GM20431 (cell line): ENCODE data around the gene TST.

Source experiments
- in situ Hi-C: fragments of 300-500 bp; cut with MseI, MboI; formaldehyde crosslinking; loops from one replicate; pipeline ENCODE4 v1.15.0; 2020; ENCODE audit warnings: low sequenced_read_pairs; ENCODE audit not compliant: unreplicated experiment

TST gene

DNA sequence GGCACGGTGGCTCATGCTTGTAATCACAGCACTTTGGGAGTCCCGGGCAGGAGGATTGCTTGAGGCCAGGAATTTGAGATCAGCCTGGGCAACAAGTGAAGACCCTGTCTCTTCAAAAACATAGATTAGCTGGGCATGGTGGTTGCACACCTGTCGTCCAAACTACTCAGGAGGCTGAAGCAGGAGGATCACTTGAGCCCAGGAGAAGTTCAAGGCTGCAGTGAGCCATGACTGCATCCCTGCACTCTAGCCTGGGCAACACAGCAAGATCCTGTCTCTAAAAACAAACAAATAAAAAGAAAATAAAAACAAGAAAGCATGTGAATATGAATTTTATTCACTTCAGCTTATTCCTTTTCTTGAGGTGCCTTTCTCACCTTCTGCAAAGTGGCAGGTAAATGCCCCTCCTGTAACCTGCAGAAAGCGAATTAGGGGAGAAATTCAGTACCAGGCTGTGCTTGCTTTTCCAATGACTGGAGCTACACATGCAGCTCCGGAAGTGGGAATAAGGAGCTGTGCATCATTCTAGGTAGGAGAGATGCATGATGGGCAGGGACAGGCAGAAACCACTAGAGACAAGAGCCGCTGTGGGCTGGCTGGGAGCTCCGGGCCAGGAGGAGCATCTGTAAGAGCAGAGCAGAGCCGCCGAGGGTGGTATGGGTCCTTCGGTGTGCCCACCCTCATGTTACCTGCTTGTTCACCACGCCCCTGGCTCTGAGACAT, 17.6 kb upstream of the TST start:
- in situ Hi-C loops: no loop called here

DNA sequence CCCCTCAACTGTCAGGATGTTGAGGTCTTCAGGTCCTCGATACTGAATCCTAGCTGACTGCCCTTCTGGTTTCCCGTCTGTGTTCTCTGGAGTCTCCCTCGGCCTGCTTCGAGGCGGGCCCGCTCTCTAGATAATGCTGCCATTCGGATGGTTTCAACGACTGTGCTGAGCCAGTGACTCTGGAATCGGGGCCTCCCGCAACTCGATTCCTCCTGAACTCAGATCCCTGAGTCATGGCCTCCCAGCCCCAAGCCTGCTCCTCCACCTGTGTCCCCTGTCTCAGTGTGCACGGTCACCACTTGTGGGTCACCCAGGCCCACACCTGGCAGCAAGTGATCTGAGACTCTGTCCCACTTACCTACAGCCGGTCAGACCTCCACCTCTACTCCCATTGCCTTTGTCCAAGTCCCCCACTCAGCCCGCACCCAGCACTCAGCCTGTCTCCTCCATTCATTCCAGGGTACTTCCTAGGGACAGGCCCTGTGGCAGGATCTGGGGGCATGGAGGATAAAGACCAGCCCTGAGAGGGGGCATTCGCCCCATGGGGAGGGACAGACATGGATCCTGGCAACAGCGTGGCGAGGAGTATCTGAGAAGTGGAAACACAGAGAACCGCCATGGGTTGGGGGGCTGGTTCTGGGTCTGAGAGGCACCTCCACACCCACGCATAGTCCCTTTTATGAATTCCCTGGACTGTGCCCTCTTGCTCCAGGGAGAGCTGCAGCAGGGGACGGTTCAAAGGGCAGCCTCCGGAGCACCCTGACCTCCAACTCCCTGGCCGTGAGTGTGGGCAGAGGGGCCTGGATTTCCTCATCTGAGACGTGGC, 14.6 kb upstream of the TST start:
- in situ Hi-C loops: no loop called here

DNA sequence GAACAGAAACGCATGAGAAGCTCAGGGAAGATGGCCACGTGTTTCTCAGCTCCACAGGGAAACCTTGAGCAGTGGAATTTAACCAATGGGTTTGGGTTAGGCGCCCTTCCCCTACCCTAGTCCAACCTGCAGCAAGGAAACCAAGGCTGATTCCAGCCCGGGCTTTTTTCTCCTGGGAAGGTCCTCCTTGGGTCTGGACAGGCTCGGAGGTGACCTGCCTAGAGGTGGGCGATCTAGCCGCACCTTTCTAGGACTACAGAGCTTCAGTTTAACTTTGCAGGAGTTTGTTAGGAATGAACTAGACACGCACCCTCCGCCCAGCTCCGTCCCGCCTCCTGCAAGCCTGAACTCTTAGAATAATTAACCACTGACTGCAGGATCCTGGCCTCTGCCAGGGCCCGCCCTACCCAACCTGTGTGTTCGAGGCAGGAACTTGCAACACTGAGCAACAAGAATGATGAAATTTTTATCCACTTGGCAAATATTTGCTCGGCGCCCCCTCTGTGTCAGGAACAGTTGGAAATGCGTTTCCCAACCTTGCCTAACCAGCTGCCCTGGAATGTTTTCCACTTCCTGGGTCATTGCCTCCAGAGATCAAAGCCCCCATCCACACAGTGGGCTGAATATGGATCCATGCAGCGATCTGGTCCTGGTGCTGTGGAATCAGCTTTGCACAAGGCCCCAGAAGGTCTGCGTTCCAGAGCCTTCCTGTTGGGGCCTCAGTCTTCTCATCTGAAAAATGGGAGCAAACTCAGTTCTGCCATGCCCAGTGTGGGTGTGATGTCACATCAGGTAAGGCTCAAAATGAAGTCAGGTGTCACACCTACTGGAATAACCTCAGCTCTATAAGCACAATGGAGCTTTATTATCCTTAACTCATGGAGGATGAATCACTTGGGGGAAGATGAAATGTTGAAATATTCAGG, 13.6 kb upstream of the TST start:
- in situ Hi-C loops: no loop called here

DNA sequence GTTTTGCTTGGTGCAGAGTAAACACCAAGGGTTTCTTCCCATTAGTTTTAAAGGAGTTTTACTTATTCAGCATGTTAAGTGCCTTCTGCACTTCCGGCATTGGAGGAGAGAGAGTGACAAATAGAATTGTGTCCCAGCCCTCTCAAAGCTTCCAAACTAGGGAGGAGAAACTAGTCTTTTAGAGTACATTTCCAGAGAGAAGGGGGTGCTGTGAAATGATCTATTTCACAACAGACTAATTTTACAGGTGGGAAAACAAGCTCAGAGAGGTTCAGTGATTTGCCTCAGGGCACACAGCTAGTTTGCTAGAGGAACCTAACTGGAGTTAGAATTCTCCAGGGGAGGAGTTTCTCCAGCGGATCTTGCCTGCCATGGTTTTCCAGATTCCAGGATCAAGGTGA, 12.9 kb upstream of the TST start:
- in situ Hi-C loops: no loop called here

DNA sequence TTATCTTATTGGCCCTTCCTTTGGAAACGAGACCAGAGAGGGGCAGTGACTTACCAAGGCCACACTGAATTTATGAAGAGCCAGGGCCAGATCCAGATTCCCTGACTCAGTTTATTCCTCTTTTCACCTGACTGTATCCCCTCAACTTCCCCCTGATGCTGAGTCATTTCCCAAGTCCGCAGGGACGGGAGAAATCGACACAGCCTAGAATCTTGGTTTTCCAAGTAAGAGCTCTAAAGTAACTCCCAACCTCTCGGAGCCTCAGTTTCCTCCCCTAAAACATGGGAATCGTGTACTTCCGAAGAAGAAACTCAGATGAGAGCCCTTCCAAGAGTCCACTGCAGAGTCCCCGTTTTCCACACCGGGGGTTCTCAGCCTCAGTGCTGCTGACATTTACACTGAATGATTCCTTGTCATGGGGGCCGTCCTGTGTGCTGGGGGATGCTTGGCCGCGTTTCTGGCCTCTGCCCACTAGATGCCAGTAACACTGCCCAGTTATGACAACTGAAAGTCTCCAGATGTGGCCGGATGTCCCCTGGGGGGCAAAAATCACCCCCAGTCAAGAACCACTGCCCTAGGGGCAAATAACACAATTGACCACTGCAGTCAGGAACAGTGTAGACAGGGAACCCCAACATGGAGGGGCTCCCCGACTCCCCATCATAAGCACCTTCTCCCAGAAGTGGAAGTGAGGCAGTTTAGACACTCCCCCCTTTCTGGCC, 11.5 kb upstream of the TST start:
- in situ Hi-C loops: no loop called here

DNA sequence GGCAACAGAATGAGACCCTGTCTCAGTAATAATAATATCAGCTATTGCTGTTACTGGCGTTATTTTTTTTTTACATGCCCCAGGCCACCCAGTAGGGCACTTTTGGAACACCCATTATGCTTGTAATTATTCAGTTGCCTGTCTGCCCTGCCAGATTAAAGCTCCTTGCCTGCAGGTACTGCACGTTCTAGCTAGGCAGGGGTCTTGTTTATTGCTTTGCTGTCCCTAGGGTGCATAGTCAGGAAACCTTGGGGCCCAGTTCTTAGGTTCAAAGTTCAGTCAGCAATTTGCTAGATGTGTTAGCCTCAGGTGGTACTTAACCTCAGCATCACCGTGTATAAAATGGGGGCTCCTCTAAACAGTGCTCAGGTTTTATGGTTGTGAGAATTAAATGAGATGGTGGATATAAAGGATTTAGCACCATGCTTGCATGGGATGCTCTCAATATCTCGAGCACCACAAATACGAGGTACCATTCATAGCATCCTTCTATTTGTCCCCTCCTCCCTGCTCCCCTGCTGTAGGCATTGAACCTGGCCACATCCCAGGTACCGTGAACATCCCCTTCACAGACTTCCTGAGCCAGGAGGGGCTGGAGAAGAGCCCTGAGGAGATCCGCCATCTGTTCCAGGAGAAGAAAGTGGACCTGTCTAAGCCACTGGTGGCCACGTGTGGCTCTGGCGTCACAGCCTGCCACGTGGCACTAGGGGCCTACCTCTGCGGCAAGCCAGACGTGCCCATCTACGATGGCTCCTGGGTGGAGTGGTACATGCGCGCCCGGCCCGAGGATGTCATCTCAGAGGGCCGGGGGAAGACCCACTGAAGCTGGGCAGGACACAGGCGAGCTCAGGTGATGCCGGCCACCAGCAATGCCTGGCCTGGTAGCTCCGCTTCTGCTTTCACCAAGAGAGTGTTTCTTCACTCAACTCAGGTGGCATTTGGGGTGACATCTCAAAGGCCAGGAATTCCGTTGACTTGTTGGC, 9.7 kb upstream of the TST start:
- in situ Hi-C loops: no loop called here

DNA sequence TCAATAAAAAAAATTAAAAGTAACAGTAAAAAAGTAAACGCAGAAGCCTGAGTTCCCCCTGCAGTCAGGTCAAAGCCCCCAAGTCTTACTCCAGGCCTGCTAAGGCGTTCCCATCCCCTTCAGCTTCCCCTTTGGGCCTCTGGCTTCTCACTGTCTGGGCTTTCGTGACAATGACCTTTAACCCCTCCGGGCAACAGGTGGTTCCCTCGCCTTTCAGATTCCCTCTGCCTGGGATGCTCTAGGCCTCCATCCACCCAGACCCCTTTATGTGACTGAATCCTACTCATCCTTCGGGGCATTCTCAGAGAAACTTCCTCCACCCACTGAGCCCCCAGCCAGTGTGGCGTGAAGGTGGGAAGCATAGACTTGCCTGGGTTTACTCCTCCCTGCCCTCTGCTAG, 8.3 kb upstream of the TST start:
- in situ Hi-C loops: no loop called here

DNA sequence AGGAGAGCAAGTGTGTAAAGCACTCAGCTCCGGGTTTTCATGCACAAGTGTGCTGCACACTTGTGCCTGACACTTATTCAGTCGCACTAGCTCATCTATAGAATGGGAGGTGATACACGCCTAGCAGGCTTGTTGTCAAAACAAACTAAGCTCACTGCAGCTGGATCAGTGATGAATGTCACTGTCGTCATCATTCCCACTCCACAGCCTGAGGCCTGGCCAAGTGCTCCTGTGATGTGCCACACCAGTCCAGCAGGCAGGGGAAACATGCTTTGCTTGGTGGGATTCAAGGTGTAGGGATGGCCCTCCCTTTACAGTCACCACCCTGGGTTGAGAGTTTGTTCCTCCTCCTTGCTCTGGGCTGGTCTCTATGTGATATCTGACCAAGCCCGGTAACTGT, 7.1 kb upstream of the TST start:
- in situ Hi-C loops: no loop called here

DNA sequence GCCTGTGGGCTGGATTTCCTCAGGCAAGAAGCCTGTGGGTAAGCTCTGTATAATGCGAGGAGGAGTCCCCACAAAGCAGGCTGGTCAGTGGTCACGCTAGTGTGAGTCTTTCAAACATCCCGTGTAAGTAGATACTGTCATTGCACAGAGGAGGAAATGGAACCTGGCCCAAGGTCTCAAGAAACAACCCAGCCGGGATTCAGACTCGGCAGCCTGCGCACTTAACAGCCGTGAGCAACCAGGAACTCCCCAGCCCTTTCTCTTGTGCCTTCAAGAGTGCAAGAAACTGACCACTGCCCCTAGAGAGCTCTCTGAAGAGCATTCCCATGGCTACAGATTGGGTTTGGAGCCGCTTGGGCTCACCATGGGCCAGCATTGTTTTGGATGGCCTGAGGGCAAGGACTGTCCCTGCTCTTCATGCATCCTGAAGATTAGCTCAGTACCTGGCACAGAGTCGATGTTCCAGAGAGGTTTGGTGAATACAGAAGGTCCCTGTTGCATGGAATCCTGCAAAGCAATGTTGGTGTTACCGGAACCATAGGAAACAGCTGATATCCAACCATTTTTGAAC, 6.3 kb upstream of the TST start:
- in situ Hi-C loops: no loop called here

DNA sequence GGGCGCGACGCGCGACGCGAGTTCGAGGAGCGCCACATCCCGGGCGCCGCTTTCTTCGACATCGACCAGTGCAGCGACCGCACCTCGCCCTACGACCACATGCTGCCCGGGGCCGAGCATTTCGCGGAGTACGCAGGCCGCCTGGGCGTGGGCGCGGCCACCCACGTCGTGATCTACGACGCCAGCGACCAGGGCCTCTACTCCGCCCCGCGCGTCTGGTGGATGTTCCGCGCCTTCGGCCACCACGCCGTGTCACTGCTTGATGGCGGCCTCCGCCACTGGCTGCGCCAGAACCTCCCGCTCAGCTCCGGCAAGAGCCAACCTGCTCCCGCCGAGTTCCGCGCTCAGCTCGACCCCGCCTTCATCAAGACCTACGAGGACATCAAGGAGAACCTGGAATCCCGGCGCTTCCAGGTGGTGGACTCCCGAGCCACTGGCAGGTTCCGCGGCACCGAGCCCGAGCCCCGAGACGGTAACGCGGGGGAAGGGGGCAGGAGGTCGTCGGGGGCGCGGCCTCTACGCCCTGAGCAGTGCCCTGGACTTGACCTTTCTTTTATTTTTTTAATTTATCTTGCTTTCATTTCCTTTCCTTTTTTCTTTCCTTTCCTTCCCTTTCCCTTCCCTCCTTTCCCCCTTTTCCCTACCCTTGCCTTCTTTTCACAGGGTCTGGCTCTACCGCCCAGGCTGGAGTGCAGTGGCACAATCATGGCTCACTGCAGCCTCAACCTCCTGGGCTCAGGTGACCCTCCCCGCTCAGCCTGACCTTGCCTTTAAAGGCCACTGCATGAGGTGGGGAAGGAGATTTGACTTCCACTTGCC, 5.3 kb upstream of the TST start:
- in situ Hi-C loops: loop anchor here (25.0 kb wide), 1 partner anchor 487 kb away; the partner anchor contains the start of gene EIF3D

DNA sequence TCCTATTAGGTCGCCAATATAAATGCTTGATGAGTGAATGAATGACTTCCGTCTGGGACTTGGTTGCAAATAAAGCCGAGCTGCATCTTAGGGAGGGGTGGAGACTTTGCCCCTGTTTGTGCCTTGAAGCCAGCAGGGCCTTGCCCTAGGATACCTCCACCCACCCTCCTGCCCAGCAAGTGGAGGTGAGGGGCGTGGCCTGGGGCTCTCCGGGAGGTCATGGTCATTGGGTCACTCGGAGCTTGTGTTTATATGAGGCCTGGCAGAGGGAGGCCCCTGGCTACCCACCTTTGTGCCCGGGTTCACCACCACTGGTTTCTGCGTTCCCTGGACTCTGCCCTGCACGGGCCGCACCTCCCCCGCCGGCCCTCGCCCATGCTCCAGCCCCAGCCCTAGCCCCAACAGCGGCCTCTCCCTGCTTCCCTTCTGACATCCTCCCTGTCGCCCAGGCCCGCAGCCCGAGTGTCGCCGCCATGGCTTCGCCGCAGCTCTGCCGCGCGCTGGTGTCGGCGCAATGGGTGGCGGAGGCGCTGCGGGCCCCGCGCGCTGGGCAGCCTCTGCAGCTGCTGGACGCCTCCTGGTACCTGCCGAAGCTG, 4.6 kb upstream of the TST start:
- in situ Hi-C loops: loop anchor here (25.0 kb wide), 1 partner anchor 487 kb away; the partner anchor contains the start of gene EIF3D

DNA sequence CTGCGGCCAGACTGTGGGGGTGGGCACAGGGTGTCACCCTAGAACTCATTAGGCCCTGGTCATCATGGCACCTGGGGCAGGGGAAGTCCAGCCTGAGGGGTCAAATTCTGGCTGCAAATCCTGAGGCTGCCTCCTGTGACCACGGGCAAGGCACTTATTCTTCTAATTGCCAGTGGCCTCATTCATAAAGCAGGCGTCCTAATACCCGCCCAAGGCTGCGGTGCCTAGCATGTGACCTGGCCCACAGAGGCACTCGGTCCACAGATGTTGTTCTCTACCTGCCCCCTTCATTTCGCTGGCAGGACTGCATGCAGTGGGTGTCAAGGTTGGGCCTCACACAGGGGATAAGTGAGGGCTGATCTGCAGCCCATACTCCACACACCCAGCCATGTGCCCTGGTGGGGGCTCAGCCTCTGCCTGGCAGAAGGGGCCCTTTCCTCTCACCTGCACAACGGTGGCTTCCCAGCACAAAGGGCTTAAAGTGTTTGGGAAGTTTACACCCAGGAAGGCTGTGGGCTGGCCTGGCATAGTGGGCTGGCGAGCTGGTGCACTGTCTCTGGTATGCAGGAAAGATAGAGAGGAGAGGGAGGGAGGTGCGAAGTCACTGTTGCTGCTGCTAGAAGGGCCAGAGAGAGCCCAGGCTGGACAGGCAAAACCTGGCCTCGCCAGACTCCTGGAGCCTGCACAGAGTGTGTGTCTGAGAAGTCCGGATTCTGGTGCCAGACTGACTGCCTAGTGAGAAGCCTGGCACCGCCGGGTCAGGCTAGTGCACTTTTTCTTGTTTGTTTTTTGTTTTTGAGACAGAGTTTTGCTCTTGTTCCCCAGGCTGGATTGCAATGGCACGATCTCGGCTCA, 3.5 kb upstream of the TST start:
- in situ Hi-C loops: loop anchor here (25.0 kb wide), 1 partner anchor 485 kb away; the partner anchor contains the start of gene EIF3D

DNA sequence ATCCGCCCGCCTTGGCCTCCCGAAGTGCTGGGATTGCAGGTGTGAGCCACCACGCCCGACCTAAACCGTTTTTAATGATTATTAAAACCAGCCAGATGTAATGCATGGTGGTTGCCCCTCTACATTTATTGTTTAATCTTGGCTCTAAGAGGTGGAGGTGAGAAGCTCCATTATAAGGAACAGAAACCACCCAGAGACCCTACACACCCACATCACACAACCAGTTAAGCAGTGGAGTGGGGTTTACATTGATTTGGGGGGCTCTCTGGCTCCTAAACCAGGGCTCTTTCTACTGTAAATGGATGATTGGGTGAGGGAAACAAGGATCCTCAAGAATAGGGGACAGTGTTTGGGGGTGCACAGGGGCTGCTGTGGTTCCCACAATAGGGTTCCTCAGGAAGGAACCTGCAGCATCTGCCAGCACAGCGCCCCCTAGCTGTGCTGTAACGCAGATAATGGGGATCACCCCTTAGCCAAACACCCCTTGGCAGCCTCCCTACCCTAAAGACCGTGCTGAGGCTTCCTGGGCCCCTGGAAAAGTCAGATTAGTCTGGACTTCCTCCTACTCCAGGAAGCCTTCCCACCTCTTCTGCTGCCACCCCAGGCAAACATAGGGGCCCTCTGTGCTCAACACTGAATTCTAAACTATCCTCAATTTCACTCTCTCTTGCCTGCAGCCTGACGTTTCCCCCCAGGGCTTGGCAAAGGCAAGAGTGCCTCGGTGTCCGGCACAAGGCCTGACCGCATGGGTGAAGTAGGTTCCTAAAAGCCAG, 2.6 kb upstream of the TST start:
- in situ Hi-C loops: loop anchor here (25.0 kb wide), 1 partner anchor 485 kb away; the partner anchor contains the start of gene EIF3D

DNA sequence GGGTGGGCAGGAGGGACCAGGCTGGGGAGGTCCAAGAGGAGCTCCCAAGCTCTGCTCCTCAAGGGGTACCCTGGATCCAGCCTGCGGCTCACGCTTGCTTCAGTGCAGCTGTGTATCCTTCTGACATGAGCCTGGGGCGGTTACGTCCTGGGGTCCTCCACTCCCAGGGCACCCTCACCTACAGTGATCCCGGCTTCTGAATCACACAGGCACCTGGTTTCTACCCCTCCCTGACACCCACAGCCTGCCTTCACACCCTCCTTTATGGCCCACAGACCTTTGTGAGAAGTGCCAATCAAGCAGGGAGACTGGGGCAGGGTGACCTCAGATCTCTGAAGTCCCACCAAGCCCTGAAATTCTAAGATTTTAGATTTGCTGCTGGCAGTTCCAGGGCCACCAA, 1.8 kb upstream of the TST start:
- in situ Hi-C loops: loop anchor here (25.0 kb wide), 1 partner anchor 484 kb away; the partner anchor contains the start of gene EIF3D

DNA sequence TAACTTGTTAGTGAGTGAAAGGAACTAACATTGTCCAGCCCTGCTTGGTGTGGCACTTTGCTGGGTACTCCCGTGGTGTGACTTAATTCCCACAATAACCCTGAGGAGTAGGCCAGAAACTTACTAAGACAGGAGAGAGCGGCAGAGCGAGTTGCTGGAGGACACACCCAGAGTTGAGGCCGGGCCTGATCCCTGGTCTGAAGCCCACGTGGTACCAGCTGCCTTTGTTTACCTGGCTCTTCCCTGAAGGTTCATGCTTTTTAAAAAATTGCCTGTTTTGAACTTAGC, 889 bp upstream of the TST start:
- in situ Hi-C loops: loop anchor here (25.0 kb wide), 1 partner anchor 483 kb away; the partner anchor contains the start of gene EIF3D
